Endothelial cell (in vitro differentiated cells): ENCODE data around the gene PSG6. TPM values are rescaled to one million over a fixed set of nuclear protein-coding genes. Genes with fewer than 3 reads are reported as not detected.
"Not testable (repeated sequence)": the region's sequence is repeated elsewhere in the genome, so short reads cannot be mapped to it uniquely, and the experiment has no call there.

Experiments used
- DNase-seq: peaks from one replicate; pipeline ENCODE4 v3.0.0; 2021; ENCODE audit warnings: low spot score
- H3K27ac Mint-ChIP-seq: one replicate; pipeline ENCODE4 v1.8.0; 2021; ENCODE audit warnings: mixed read lengths, inconsistent platforms; ENCODE audit not compliant: unreplicated experiment
- H3K27me3 Mint-ChIP-seq: one replicate; pipeline ENCODE4 v1.8.0; 2021; ENCODE audit warnings: mild to moderate bottlenecking, moderate library complexity, mixed read lengths, inconsistent platforms; ENCODE audit not compliant: unreplicated experiment
- H3K36me3 Mint-ChIP-seq: one replicate; pipeline ENCODE4 v1.8.0; 2021; ENCODE audit warnings: mild to moderate bottlenecking, low read depth, mixed read lengths, inconsistent platforms; ENCODE audit not compliant: unreplicated experiment
- H3K4me1 Mint-ChIP-seq: one replicate; pipeline ENCODE4 v1.8.0; 2021; ENCODE audit warnings: mild to moderate bottlenecking, mixed read lengths, inconsistent platforms; ENCODE audit not compliant: unreplicated experiment
- H3K4me3 Mint-ChIP-seq: one replicate; pipeline ENCODE4 v1.8.0; 2021; ENCODE audit warnings: mild to moderate bottlenecking, mixed read lengths, inconsistent platforms; ENCODE audit not compliant: unreplicated experiment
- H3K9me3 Mint-ChIP-seq: one replicate; pipeline ENCODE4 v1.8.0; 2021; ENCODE audit warnings: mixed read lengths, inconsistent platforms; ENCODE audit not compliant: unreplicated experiment
- CTCF ChIP-seq: fragments of 200-600 bp; sonication (generic); IDR thresholded peaks from one replicate; pipeline ENCODE4 v1.5.0; 2021; ENCODE audit warnings: antibody characterized with exemption; ENCODE audit not compliant: unreplicated experiment
- total RNA-seq: library from RNA; stranded (reverse); fragmentation: NEBNext Ultra II Directional; extraction: Animal tissue kit (Norgen Biotek cat#: 25700); gene quantifications from one replicate; pipeline ENCODE4 v1.2.1, GENCODE V29; 2021; ENCODE audit not compliant: unreplicated experiment

Gene PSG6
- total RNA-seq, 1 donor from 2014 or later: not detected

GRCh38 chr19:42899110-42899509 lies 18.6 kb downstream of the PSG6 start:
- H3K27ac Mint-ChIP-seq, H3K36me3 Mint-ChIP-seq, H3K4me3 Mint-ChIP-seq, H3K4me1 Mint-ChIP-seq, H3K9me3 Mint-ChIP-seq, DNase-seq, H3K27me3 Mint-ChIP-seq: not testable (repeated sequence)

- not testable (repeated sequence) for H3K36me3 Mint-ChIP-seq, H3K27me3 Mint-ChIP-seq, H3K4me3 Mint-ChIP-seq, H3K4me1 Mint-ChIP-seq, H3K27ac Mint-ChIP-seq, DNase-seq, H3K9me3 Mint-ChIP-seq
Measured at GRCh38 chr19:42898656-42899055, 19.0 kb downstream of the PSG6 start.

- H3K4me1 Mint-ChIP-seq, H3K36me3 Mint-ChIP-seq, H3K4me3 Mint-ChIP-seq, H3K27ac Mint-ChIP-seq, DNase-seq, H3K9me3 Mint-ChIP-seq, H3K27me3 Mint-ChIP-seq: not testable (repeated sequence)
Measured at GRCh38 chr19:42897729-42898128, 20.0 kb downstream of the PSG6 start.

- H3K9me3 Mint-ChIP-seq, DNase-seq, H3K36me3 Mint-ChIP-seq, H3K27ac Mint-ChIP-seq, H3K4me1 Mint-ChIP-seq, H3K4me3 Mint-ChIP-seq, H3K27me3 Mint-ChIP-seq: not testable (repeated sequence)
Measured at GRCh38 chr19:42890446-42890845, 27.2 kb downstream of the PSG6 start.

GRCh38 chr19:42887876-42888445 lies 29.7 kb downstream of the PSG6 start:
- not testable (repeated sequence) for H3K4me3 Mint-ChIP-seq, H3K27me3 Mint-ChIP-seq, DNase-seq, H3K9me3 Mint-ChIP-seq, H3K4me1 Mint-ChIP-seq, H3K36me3 Mint-ChIP-seq, H3K27ac Mint-ChIP-seq

- H3K4me1 Mint-ChIP-seq, H3K27me3 Mint-ChIP-seq, H3K36me3 Mint-ChIP-seq, H3K9me3 Mint-ChIP-seq, H3K4me3 Mint-ChIP-seq, H3K27ac Mint-ChIP-seq, DNase-seq: not testable (repeated sequence)
Measured at GRCh38 chr19:42882730-42883129, 35.0 kb downstream of the PSG6 start.

- not testable (repeated sequence) for H3K4me3 Mint-ChIP-seq, H3K27me3 Mint-ChIP-seq, H3K4me1 Mint-ChIP-seq, DNase-seq, H3K27ac Mint-ChIP-seq, H3K36me3 Mint-ChIP-seq, H3K9me3 Mint-ChIP-seq
Measured at GRCh38 chr19:42882010-42882409, 35.7 kb downstream of the PSG6 start.

- H3K27ac Mint-ChIP-seq, H3K4me1 Mint-ChIP-seq, H3K9me3 Mint-ChIP-seq, H3K4me3 Mint-ChIP-seq, H3K36me3 Mint-ChIP-seq, H3K27me3 Mint-ChIP-seq: not testable (repeated sequence)
- peak; percentile 58 for TF ChIP-seq CTCF
- peak; percentile 28 for DNase-seq
Measured at GRCh38 chr19:42881279-42881678, 36.4 kb downstream of the PSG6 start.

- not testable (repeated sequence) for H3K27ac Mint-ChIP-seq, H3K9me3 Mint-ChIP-seq, H3K4me1 Mint-ChIP-seq, DNase-seq, H3K36me3 Mint-ChIP-seq, H3K27me3 Mint-ChIP-seq, H3K4me3 Mint-ChIP-seq
Measured at GRCh38 chr19:42880621-42881020, 37.1 kb downstream of the PSG6 start.
